OCI-LY3 (cell line): ENCODE data around the gene MYL5.

ENCODE experiments used
- CTCF ChIP-seq: fragments of 200-600, 300-600 bp; sonication (generic); IDR thresholded peaks from 2 replicates; pipeline ENCODE4 v1.5.1; 2014; ENCODE audit warnings: antibody characterized with exemption, low read length, low read depth
- EZH2phosphoT487 ChIP-seq: fragments of 200-600 bp; shearing (Covaris generic); IDR thresholded peaks from 2 replicates; pipeline ENCODE4 v1.6.1; 2018; ENCODE audit warnings: antibody characterized with exemption, mixed run types, low read depth

GRCh38 chr4:683247-683897 is 9.0 kb downstream of the MYL5 start:
- no peak for TF ChIP-seq CTCF
- no peak for TF ChIP-seq EZH2phosphoT487
